ENCODE data around the gene NOX3.

NOX3 gene

DNA sequence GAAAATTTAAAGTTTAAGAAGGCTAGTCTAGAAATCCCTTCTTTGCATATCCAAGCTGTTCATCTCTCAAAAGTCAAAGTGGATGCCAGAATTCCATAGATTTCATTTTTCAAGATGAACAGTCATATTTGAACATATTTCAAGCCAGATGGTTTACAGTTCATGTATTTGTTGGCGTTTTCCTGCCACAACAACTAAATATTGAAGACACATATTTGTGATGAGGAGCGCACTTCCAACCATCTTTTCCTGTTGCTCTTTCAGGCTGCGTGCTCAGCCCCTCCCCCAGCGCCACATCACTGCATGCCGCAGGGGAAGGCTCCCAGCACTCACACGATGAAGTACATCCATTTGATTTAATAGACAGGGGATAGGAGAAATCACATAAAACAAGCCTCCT, 5.9 kb upstream of the NOX3 start:
- Histone ChIP-seq H3K27me3 (ENCODE audit: insufficient read depth, low read length, poor library complexity, severe bottlenecking) (no peaks in the 10 kb centered on the region), H3K4me1 (ENCODE audit: insufficient read depth, low read length, poor library complexity, severe bottlenecking) (no peaks in the 10 kb centered on the region), H4K20me1 (ENCODE audit: insufficient read depth, low read length, poor library complexity, severe bottlenecking) (no peaks in the 10 kb centered on the region), H3F3A (ENCODE audit: low read depth) (no peaks in the 10 kb centered on the region), H3K9me3 (ENCODE audit: insufficient read depth, low read depth, low read length) (no peaks in the 10 kb centered on the region; the same call in 1 of the 2 replicates), H3K79me2 (ENCODE audit: insufficient read depth, low read length) (no peaks in the 10 kb centered on the region), H3K4me3 (ENCODE audit: low read length, poor library complexity, severe bottlenecking) (no peak overlapping the region), H3K9me2 (replicated peaks; ENCODE audit: low read depth, low read length) (no peaks in the 10 kb centered on the region), H2AFZ (ENCODE audit: low read length) (no peak overlapping the region), H3K9ac (ENCODE audit: low read depth, low read length, poor library complexity, severe bottlenecking) (no peak overlapping the region), H3K4me2 (ENCODE audit: low read depth, low read length, poor library complexity, severe bottlenecking) (no peak overlapping the region), H3K36me3 (ENCODE audit: insufficient read depth, low read length) (no peaks in the 10 kb centered on the region)
- TF ChIP-seq EZH2phosphoT487 (IDR thresholded peaks at IDR 0.05; ENCODE audit: borderline replicate concordance) (no peak), CTCF (conservative IDR thresholded peaks at IDR 0.05; ENCODE audit: low read length) (no peak)

GRCh38 chr6:155454471-155454870, 1.2 kb downstream of the NOX3 start:
- Histone ChIP-seq H3F3A (ENCODE audit: low read depth) (no peaks in the 10 kb centered on the region), H3K9me3 (ENCODE audit: insufficient read depth, low read depth, low read length) (no peaks in the 10 kb centered on the region), H3K36me3 (ENCODE audit: insufficient read depth, low read length) (no peaks in the 10 kb centered on the region), H3K79me2 (ENCODE audit: insufficient read depth, low read length) (no peaks in the 10 kb centered on the region), H3K27me3 (ENCODE audit: insufficient read depth, low read length, poor library complexity, severe bottlenecking) (no peaks in the 10 kb centered on the region), H2AFZ (ENCODE audit: low read length) (no peak overlapping the region), H3K4me1 (ENCODE audit: insufficient read depth, low read length, poor library complexity, severe bottlenecking) (no peaks in the 10 kb centered on the region), H3K4me2 (ENCODE audit: low read depth, low read length, poor library complexity, severe bottlenecking) (no peak overlapping the region), H3K4me3 (ENCODE audit: low read length, poor library complexity, severe bottlenecking) (no peak overlapping the region), H3K9me2 (replicated peaks; ENCODE audit: low read depth, low read length) (no peaks in the 10 kb centered on the region), H4K20me1 (ENCODE audit: insufficient read depth, low read length, poor library complexity, severe bottlenecking) (no peaks in the 10 kb centered on the region), H3K9ac (ENCODE audit: low read depth, low read length, poor library complexity, severe bottlenecking) (no peak overlapping the region)
- TF ChIP-seq EZH2phosphoT487 (IDR thresholded peaks at IDR 0.05; ENCODE audit: borderline replicate concordance) (no peak), CTCF (conservative IDR thresholded peaks at IDR 0.05; ENCODE audit: low read length) (no peak)

DNA sequence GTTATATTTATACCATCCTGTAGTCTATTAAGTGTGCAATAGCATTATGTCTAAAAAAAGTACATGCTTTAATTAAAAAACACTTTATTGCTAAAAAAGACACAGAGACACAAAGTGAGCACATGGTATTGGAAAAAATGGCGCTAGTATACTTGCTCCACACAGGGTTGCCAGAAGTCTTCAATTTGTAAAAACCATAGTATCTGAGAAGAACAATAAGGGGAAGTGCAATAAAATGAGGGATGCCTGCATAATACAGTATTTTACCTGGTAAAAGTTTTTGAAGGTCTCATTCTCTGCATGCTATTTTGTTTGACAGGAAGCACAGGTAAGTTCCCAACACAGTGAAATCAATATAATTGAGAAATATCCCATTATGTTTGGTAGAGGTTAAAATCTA, 1.6 kb downstream of the NOX3 start:
- no peaks in the 10 kb centered on the region for H3F3A ChIP-seq (ENCODE audit: low read depth)
- no peak overlapping the region for H2AFZ ChIP-seq (ENCODE audit: low read length)
- no peak for TF ChIP-seq CTCF (conservative IDR thresholded peaks at IDR 0.05; ENCODE audit: low read length)
- H3K4me3 ChIP-seq (ENCODE audit: low read length, poor library complexity, severe bottlenecking): no peak overlapping the region
- H3K4me2 ChIP-seq (ENCODE audit: low read depth, low read length, poor library complexity, severe bottlenecking): no peak overlapping the region
- no peaks in the 10 kb centered on the region for H3K9me3 ChIP-seq (ENCODE audit: insufficient read depth, low read depth, low read length)
- H3K9ac ChIP-seq (ENCODE audit: low read depth, low read length, poor library complexity, severe bottlenecking): no peak overlapping the region
- no peaks in the 10 kb centered on the region for H3K4me1 ChIP-seq (ENCODE audit: insufficient read depth, low read length, poor library complexity, severe bottlenecking)
- H3K79me2 ChIP-seq (ENCODE audit: insufficient read depth, low read length): no peaks in the 10 kb centered on the region
- no peaks in the 10 kb centered on the region for H3K27me3 ChIP-seq (ENCODE audit: insufficient read depth, low read length, poor library complexity, severe bottlenecking)
- no peaks in the 10 kb centered on the region for H3K9me2 ChIP-seq (replicated peaks; ENCODE audit: low read depth, low read length)
- H3K36me3 ChIP-seq (ENCODE audit: insufficient read depth, low read length): no peaks in the 10 kb centered on the region
- H4K20me1 ChIP-seq (ENCODE audit: insufficient read depth, low read length, poor library complexity, severe bottlenecking): no peaks in the 10 kb centered on the region
